Neural crest cell (in vitro differentiated cells): ENCODE measurements around the gene PSMD9. TPM values are rescaled to one million over a fixed set of nuclear protein-coding genes. Genes with fewer than 3 reads are reported as not detected.
"Not testable (repeated sequence)": the region's sequence is repeated elsewhere in the genome, so short reads cannot be mapped to it uniquely, and the experiment has no call there.

Experiments used
- DNase-seq: peaks from one replicate; pipeline ENCODE4 v3.0.0; 2021; ENCODE audit warnings: low read depth, mixed read lengths, low spot score
- H3K27ac Mint-ChIP-seq: one replicate; pipeline ENCODE4 v1.8.0; 2021; ENCODE audit warnings: mild to moderate bottlenecking, mixed read lengths; ENCODE audit not compliant: unreplicated experiment
- H3K27me3 Mint-ChIP-seq: 2 replicates; pipeline ENCODE4 v1.8.0; 2021; ENCODE audit warnings: low read depth, mild to moderate bottlenecking, mixed read lengths
- H3K36me3 Mint-ChIP-seq: 2 replicates; pipeline ENCODE4 v1.8.0; 2021; ENCODE audit warnings: low read depth, mild to moderate bottlenecking, mixed read lengths
- H3K4me1 Mint-ChIP-seq: 2 replicates; pipeline ENCODE4 v1.8.0; 2021; ENCODE audit warnings: mixed read lengths
- H3K4me3 Mint-ChIP-seq: one replicate; pipeline ENCODE4 v1.8.0; 2021; ENCODE audit warnings: mild to moderate bottlenecking, mixed read lengths
- H3K9me3 Mint-ChIP-seq: 2 replicates; pipeline ENCODE4 v1.8.0; 2021; ENCODE audit warnings: mixed read lengths
- total RNA-seq: library from RNA; stranded (reverse); gene quantifications from 2 replicates; pipeline ENCODE4 v1.2.1, GENCODE V29; 2021
- TF ChIP-seq, protein P1 (sequence below): fragments of 200-600 bp; sonication (generic); conservative IDR thresholded peaks from 2 replicates; pipeline ENCODE4 v1.5.0; 2021; ENCODE audit warnings: antibody characterized with exemption, mild to moderate bottlenecking

Gene PSMD9
- total RNA-seq, 1 donor from 2014 or later, result 46.3 TPM

- Mint-ChIP-seq H3K36me3 (no peaks in the 10 kb centered on the region), H3K27me3 (no peaks in the 10 kb centered on the region), H3K4me3 (no peak within 1 kb of the TSS), H3K27ac (peak within 1 kb of the TSS; percentile 97), H3K4me1 (peaks cover 34% of the 10 kb centered on the region), H3K9me3 (no peaks in the 10 kb centered on the region)
- no peak for DNase-seq
- TF ChIP-seq, protein P1, sequence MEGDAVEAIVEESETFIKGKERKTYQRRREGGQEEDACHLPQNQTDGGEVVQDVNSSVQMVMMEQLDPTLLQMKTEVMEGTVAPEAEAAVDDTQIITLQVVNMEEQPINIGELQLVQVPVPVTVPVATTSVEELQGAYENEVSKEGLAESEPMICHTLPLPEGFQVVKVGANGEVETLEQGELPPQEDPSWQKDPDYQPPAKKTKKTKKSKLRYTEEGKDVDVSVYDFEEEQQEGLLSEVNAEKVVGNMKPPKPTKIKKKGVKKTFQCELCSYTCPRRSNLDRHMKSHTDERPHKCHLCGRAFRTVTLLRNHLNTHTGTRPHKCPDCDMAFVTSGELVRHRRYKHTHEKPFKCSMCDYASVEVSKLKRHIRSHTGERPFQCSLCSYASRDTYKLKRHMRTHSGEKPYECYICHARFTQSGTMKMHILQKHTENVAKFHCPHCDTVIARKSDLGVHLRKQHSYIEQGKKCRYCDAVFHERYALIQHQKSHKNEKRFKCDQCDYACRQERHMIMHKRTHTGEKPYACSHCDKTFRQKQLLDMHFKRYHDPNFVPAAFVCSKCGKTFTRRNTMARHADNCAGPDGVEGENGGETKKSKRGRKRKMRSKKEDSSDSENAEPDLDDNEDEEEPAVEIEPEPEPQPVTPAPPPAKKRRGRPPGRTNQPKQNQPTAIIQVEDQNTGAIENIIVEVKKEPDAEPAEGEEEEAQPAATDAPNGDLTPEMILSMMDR, result no peak
Measured at GRCh38 chr12:121858662-121859572, 29.7 kb upstream of the PSMD9 start, which contains the start of gene HPD. Gene HPD (minus strand): TSS chr12:121858859. CDS start chr12:121858823, 36 bp downstream.

- H3K27me3 Mint-ChIP-seq, result no peaks in the 10 kb centered on the region
- H3K9me3 Mint-ChIP-seq, result no peaks in the 10 kb centered on the region
- no peaks in the 10 kb centered on the region for H3K36me3 Mint-ChIP-seq
- TF ChIP-seq, protein P1, result no peak
- no peak for DNase-seq
- no peak overlapping the region for H3K4me3 Mint-ChIP-seq
- H3K4me1 Mint-ChIP-seq, result peaks cover 34% of the 10 kb centered on the region
- H3K27ac Mint-ChIP-seq, result no peak overlapping the region
Measured at GRCh38 chr12:121860257-121860656, 28.3 kb upstream of the PSMD9 start.

DNA sequence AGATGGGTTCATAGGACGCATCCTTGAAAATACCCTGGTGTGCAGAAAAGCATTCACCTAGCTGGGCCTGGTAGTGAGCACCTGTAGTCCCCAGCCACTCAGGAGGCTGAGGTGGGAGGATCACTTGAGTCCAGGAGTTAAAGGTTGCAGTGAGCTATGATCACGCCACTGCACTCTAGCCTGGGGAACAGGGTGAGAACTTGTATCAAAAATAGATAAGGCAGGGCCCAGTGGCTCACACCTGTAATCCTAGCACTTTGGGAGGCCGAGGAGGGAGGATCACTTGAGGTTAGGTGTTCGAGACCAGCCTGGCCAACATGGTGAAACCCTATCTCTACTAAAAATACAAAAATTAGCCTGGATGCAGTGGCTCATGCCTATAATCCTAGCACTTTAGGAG, 27.9 kb upstream of the PSMD9 start:
- H3K27me3 Mint-ChIP-seq, result not testable (repeated sequence)

GRCh38 chr12:121861636-121862254, 26.8 kb upstream of the PSMD9 start:
- DNase-seq, result no peak
- H3K9me3 Mint-ChIP-seq, result no peaks in the 10 kb centered on the region
- H3K4me3 Mint-ChIP-seq, result peak overlapping the region; percentile 15
- peak overlapping the region; percentile 19 for H3K27ac Mint-ChIP-seq
- H3K4me1 Mint-ChIP-seq, result peaks cover 32% of the 10 kb centered on the region
- H3K36me3 Mint-ChIP-seq, result no peaks in the 10 kb centered on the region
- TF ChIP-seq, protein P1, result no peak
- H3K27me3 Mint-ChIP-seq, result no peaks in the 10 kb centered on the region

More for the DNA sequence above, 27.9 kb upstream of the PSMD9 start:
- not testable (repeated sequence) for DNase-seq, H3K4me3 Mint-ChIP-seq, H3K9me3 Mint-ChIP-seq, H3K27ac Mint-ChIP-seq, H3K36me3 Mint-ChIP-seq
- H3K4me1 Mint-ChIP-seq, result peaks cover 34% of the 10 kb centered on the region

DNA sequence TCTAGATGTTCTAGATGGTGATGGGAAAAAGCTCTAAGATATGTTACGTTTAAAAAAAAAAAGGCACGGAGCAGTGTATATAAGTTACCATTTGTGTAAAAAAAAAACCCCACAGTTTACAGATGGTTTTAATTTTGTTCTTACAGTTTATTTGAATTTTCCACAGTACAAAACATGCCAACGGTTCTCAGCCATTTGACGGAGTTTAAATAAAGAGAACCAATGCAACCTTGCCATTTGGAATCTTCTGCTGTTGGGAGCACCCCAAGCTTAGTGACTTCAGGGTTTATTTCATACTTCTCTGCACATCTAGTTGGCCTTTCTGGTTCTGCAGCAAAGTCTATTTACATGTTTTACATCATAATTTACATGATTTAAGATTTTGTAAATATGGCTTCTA, 22.3 kb upstream of the PSMD9 start:
- no peaks in the 10 kb centered on the region for H3K36me3 Mint-ChIP-seq
- H3K27ac Mint-ChIP-seq, result no peak overlapping the region
- H3K4me1 Mint-ChIP-seq, result peaks cover 10% of the 10 kb centered on the region
- H3K9me3 Mint-ChIP-seq, result no peaks in the 10 kb centered on the region
- TF ChIP-seq, protein P1, result no peak
- no peak for DNase-seq
- H3K4me3 Mint-ChIP-seq, result no peak overlapping the region
- H3K27me3 Mint-ChIP-seq, result no peaks in the 10 kb centered on the region

DNA sequence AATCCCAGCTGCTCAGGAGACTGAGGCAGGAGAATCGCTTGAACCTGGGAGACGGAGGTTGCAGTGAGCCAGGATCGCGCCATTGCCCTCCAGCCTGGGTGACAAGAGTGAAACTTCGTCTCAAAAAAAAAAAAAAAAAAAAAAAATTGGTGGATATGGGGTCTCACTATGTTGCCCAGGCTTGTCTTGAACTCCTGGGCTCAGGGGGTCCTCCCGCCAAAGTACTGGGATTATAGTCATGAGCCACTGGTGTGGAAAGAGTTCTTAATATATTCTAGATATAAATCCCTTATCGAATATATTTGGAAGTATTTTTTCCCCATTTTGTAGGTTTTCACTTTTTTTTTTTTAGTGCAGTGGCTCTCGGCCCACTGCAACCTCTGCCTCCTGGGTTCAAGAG, 19.4 kb upstream of the PSMD9 start:
- H3K27me3 Mint-ChIP-seq, H3K4me1 Mint-ChIP-seq, H3K36me3 Mint-ChIP-seq, DNase-seq, H3K4me3 Mint-ChIP-seq, H3K9me3 Mint-ChIP-seq, H3K27ac Mint-ChIP-seq: not testable (repeated sequence)
